CD8-positive, alpha-beta memory T cell (primary cell): ENCODE results near the gene PRRC2B. TPM values are rescaled to one million over a fixed set of nuclear protein-coding genes. Genes with fewer than 3 reads are reported as not detected.

Experiments used
- polyA plus RNA-seq: library from polyadenylated mRNA; unstranded; fragments of 300-500 nt; fragmentation: Illumina TruSeq; gene quantifications from one replicate; pipeline ENCODE4 v1.2.3, GENCODE V29; 2021
- total RNA-seq, 2 experiments: library from RNA; stranded (reverse); gene quantifications; one replicate each; pipeline ENCODE4 v1.2.3, GENCODE V29; 2021

The PRRC2B gene
- total and polyA plus RNA-seq, 3 experiments from 2014 or later, result 42.1 to 146 (median 146) TPM

Other genes starting within 250 kb of the PRRC2B start
- gene FAM78A, start 117.6 kb upstream of the PRRC2B start, total RNA-seq, result 10 to 100 TPM; 43.6 to 44.4 TPM
- 27.6 TPM for gene FAM78A, start 117.6 kb upstream of the PRRC2B start, polyA plus RNA-seq
- gene PLPP7, start 104.4 kb upstream of the PRRC2B start, total RNA-seq, result not detected
- not detected for gene PLPP7, start 104.4 kb upstream of the PRRC2B start, polyA plus RNA-seq
- 10 to 100 TPM; 31.6 to 35.3 TPM for gene POMT1, start 108.8 kb downstream of the PRRC2B start, total RNA-seq
- 18.4 TPM for gene POMT1, start 108.8 kb downstream of the PRRC2B start, polyA plus RNA-seq
- gene UCK1, start 137.2 kb downstream of the PRRC2B start, total RNA-seq, result 10 to 100 TPM; 22.2 to 23.1 TPM
- 34.4 TPM for gene UCK1, start 137.2 kb downstream of the PRRC2B start, polyA plus RNA-seq
- not detected for gene PRRT1B, start 151.4 kb downstream of the PRRC2B start, total RNA-seq
- gene PRRT1B, start 151.4 kb downstream of the PRRC2B start, polyA plus RNA-seq, result not detected